HUES64 (cell line): ENCODE results near the gene MED9.

Source experiments
- H3K27ac ChIP-seq: 2 replicates; pipeline ENCODE4 v1.7.0; 2013; ENCODE audit warnings: low read depth, low read length, inconsistent platforms
- H3K27me3 ChIP-seq: 2 replicates; pipeline ENCODE4 v1.6.1; 2013; ENCODE audit warnings: mild to moderate bottlenecking, low read length; ENCODE audit not compliant: insufficient read depth
- H3K36me3 ChIP-seq: 2 replicates; pipeline ENCODE4 v1.6.1; 2013; ENCODE audit warnings: mild to moderate bottlenecking, low read length; ENCODE audit not compliant: insufficient read depth
- H3K4me1 ChIP-seq: 2 replicates; pipeline ENCODE4 v1.6.1; 2013; ENCODE audit warnings: mild to moderate bottlenecking, low read length, moderate library complexity; ENCODE audit not compliant: insufficient read depth
- H3K4me3 ChIP-seq: 2 replicates; pipeline ENCODE4 v1.5.1; 2013; ENCODE audit warnings: mild to moderate bottlenecking, low read length, moderate library complexity
- H3K9ac ChIP-seq: 2 replicates; pipeline ENCODE4 v1.6.1; 2013; ENCODE audit warnings: mild to moderate bottlenecking, low read depth, low read length
- H3K9me3 ChIP-seq: 2 replicates; pipeline ENCODE4 v1.6.1; 2013; ENCODE audit warnings: low read depth, low read length; ENCODE audit not compliant: insufficient read depth
- WGBS: fragments of 150-250, 120-280 bp; methylation state at CpG from one replicate; pipeline ENCODE4 v1.1.7; 2013; ENCODE audit warnings: missing lambda C conversion rate; 5-methylcytosine and 5-hydroxymethylcytosine counted together

MED9 gene

GRCh38 chr17:17505610-17506171 lies 28.9 kb downstream of the MED9 start:
- no peak overlapping the region for H3K4me3 ChIP-seq
- H3K4me1 ChIP-seq: no peaks in the 10 kb centered on the region
- no peaks in the 10 kb centered on the region for H3K36me3 ChIP-seq
- H3K9me3 ChIP-seq: no peaks in the 10 kb centered on the region
- H3K9ac ChIP-seq: no peak overlapping the region
- WGBS: 92% methylated on average over 22 of the region's 22 CpGs
- H3K27ac ChIP-seq: no peak overlapping the region
- no peaks in the 10 kb centered on the region for H3K27me3 ChIP-seq

GRCh38 chr17:17506181-17506741 lies 29.5 kb downstream of the MED9 start:
- no peak overlapping the region for H3K9ac ChIP-seq
- H3K36me3 ChIP-seq: no peaks in the 10 kb centered on the region
- H3K9me3 ChIP-seq: no peaks in the 10 kb centered on the region
- no peaks in the 10 kb centered on the region for H3K4me1 ChIP-seq
- no peak overlapping the region for H3K4me3 ChIP-seq
- no peaks in the 10 kb centered on the region for H3K27me3 ChIP-seq
- no peak overlapping the region for H3K27ac ChIP-seq
- 91% methylated on average over 22 of the region's 22 CpGs for WGBS

- WGBS: 95% methylated on average over 17 of the region's 17 CpGs
- Histone ChIP-seq H3K27ac (no peak overlapping the region), H3K9ac (no peak overlapping the region), H3K4me1 (no peaks in the 10 kb centered on the region), H3K36me3 (no peaks in the 10 kb centered on the region), H3K4me3 (no peak overlapping the region), H3K27me3 (no peaks in the 10 kb centered on the region), H3K9me3 (no peaks in the 10 kb centered on the region)
Observed at GRCh38 chr17:17506893-17507464, 30.2 kb downstream of the MED9 start.

GRCh38 chr17:17507465-17508011 lies 30.7 kb downstream of the MED9 start:
- Histone ChIP-seq H3K4me1 (no peaks in the 10 kb centered on the region), H3K4me3 (no peak overlapping the region), H3K9me3 (no peaks in the 10 kb centered on the region), H3K27me3 (no peaks in the 10 kb centered on the region), H3K36me3 (no peaks in the 10 kb centered on the region), H3K27ac (no peak overlapping the region), H3K9ac (no peak overlapping the region)
- 87% methylated on average over 16 of the region's 16 CpGs for WGBS

GRCh38 chr17:17508019-17508535 lies 31.3 kb downstream of the MED9 start:
- Histone ChIP-seq H3K4me1 (no peaks in the 10 kb centered on the region), H3K36me3 (no peaks in the 10 kb centered on the region), H3K4me3 (no peak overlapping the region), H3K27ac (no peak overlapping the region), H3K27me3 (no peaks in the 10 kb centered on the region), H3K9me3 (no peaks in the 10 kb centered on the region), H3K9ac (no peak overlapping the region)
- 90% methylated on average over 11 of the region's 11 CpGs for WGBS

GRCh38 chr17:17508646-17509591 lies 32.1 kb downstream of the MED9 start:
- H3K4me1 ChIP-seq: no peaks in the 10 kb centered on the region
- H3K4me3 ChIP-seq: no peak overlapping the region
- H3K27ac ChIP-seq: no peak overlapping the region
- H3K27me3 ChIP-seq: no peaks in the 10 kb centered on the region
- H3K36me3 ChIP-seq: no peaks in the 10 kb centered on the region
- 91% methylated on average over 33 of the region's 33 CpGs for WGBS
- no peak overlapping the region for H3K9ac ChIP-seq
- H3K9me3 ChIP-seq: no peaks in the 10 kb centered on the region

- Histone ChIP-seq H3K4me1 (no peaks in the 10 kb centered on the region), H3K9ac (no peak overlapping the region), H3K36me3 (no peaks in the 10 kb centered on the region), H3K4me3 (no peak overlapping the region), H3K27me3 (no peaks in the 10 kb centered on the region), H3K27ac (no peak overlapping the region), H3K9me3 (no peaks in the 10 kb centered on the region)
- WGBS: 91% methylated on average over 21 of the region's 21 CpGs
Observed at GRCh38 chr17:17509601-17510425, 33.0 kb downstream of the MED9 start.

- 92% methylated on average over 20 of the region's 20 CpGs for WGBS
- Histone ChIP-seq H3K27ac (no peak overlapping the region), H3K4me3 (no peak overlapping the region)
Observed at GRCh38 chr17:17510456-17511292, 33.9 kb downstream of the MED9 start.

GRCh38 chr17:17511293-17511741 lies 34.5 kb downstream of the MED9 start:
- Histone ChIP-seq H3K27me3 (no peaks in the 10 kb centered on the region), H3K4me1 (peaks cover 13% of the 10 kb centered on the region), H3K4me3 (no peak overlapping the region), H3K36me3 (no peaks in the 10 kb centered on the region), H3K27ac (no peak overlapping the region), H3K9ac (no peak overlapping the region), H3K9me3 (no peaks in the 10 kb centered on the region)
- 93% methylated on average over 12 of the region's 12 CpGs for WGBS

More at GRCh38 chr17:17510456-17511292, 33.9 kb downstream of the MED9 start:
- peaks cover 8% of the 10 kb centered on the region for H3K4me1 ChIP-seq
- no peak overlapping the region for H3K9ac ChIP-seq
- H3K27me3 ChIP-seq: no peaks in the 10 kb centered on the region
- no peaks in the 10 kb centered on the region for H3K36me3 ChIP-seq
- no peaks in the 10 kb centered on the region for H3K9me3 ChIP-seq
